ENCODE data around the gene TRAF3. TPM values are rescaled to one million over a fixed set of nuclear protein-coding genes. Genes with fewer than 3 reads are reported as not detected.

The TRAF3 gene
- total and polyA plus RNA-seq, 4 donors: 2.1 to 12.0 (median 5.2) TPM

DNA sequence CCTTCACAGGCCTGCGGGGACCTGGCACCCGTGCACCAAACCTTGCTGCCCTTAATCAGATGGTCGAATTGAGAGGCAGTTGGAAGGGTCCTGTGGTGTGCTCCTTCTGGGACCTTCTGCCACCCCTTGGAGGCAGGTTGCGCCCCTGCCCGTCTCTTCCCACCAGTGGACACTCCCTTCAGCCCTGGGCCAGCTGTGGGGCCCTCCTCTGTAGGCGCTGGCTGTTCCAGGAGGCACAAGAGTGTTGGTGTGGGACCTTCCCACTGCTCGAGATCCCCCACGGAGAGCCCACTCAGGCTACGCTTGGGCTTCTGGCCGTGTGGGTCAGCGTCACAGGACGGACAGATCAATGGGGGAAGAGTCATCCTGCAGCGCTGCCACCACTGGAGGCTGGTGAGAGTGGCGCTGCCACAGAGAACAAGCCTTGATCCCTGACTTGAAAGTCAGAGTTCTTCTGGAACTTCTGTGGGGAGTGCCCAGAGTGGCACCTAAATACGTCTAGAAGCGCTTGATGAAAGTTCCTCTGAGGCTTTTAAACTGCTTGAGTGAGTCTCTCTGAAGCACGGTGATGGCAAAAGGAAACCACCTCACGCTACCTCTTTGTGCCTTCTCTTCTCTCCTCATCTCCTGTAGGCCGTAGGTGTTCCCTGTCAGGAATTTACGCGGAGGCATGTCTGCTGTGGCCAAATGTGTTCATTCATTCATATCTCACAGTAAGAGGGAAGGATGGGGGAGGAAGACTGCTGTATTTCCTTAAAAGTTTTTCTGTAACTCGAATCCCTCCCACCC is 48.3 kb downstream of the TRAF3 start:
- no peak overlapping the region for H3K27ac ChIP-seq (ENCODE audit: low read depth in 1 of 2, low read length in 2 of 2)
- no peaks in the 10 kb centered on the region for H3K36me3 ChIP-seq (ENCODE audit: control insufficient read depth in 4 of 4, insufficient read depth in 3 of 4, low read depth in 1 of 4, low read length in 3 of 4)
- H3K4me1 ChIP-seq (ENCODE audit: control insufficient read depth in 4 of 4, insufficient read depth in 4 of 4, low read length in 3 of 4): peaks cover 3 to 15% (median 8%) of the 10 kb centered on the region in 4 donors
- H3K9ac ChIP-seq (ENCODE audit: low read depth in 1 of 2, low read length in 2 of 2): no peak overlapping the region
- H3K9me3 ChIP-seq (ENCODE audit: control insufficient read depth in 4 of 4, low read length in 3 of 4): no peaks in the 10 kb centered on the region
- no peak overlapping the region for H3K4me3 ChIP-seq (ENCODE audit: low read depth in 1 of 3, low read length in 3 of 3)
- WGBS: 87% methylated on average over 22 of the region's 22 CpGs
- no peak for DNase-seq (ENCODE audit: low spot score)
- no peaks in the 10 kb centered on the region for H3K27me3 ChIP-seq (ENCODE audit: control insufficient read depth in 4 of 4, insufficient read depth in 4 of 4, low read length in 3 of 4)
- TF ChIP-seq RXRA (IDR thresholded peaks at IDR 0.05): no peak
- TF ChIP-seq EGR1 (IDR thresholded peaks at IDR 0.05; ENCODE audit: low read depth in 2 of 2): no peak
- TF ChIP-seq JUND (IDR thresholded peaks at IDR 0.05): no peak

DNA sequence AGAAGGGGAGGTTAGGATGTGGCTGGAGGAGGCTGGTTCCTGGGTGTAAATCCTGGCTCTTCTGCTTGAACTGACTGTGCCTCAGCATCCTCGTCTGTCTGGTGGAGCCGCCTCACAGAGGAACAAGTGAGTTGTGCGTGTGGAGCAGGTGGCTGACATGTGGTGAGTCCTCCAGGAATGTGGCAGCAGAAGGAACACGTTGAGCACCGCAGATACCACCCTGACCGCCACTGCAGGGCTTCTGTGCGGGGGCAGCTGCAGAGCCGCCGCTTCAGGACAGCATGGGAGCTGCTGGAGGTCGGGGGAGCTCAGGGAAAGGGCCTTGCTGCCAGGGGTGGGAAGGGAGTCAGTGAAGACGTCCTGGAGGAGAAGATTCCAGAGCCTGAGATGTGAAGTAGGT is 48.9 kb downstream of the TRAF3 start:
- Histone ChIP-seq H3K27me3 (ENCODE audit: control insufficient read depth in 4 of 4, insufficient read depth in 4 of 4, low read length in 3 of 4) (no peaks in the 10 kb centered on the region), H3K4me3 (ENCODE audit: low read depth in 1 of 3, low read length in 3 of 3) (no peak overlapping the region), H3K4me1 (ENCODE audit: control insufficient read depth in 4 of 4, insufficient read depth in 4 of 4, low read length in 3 of 4) (peaks cover 3 to 15% (median 8%) of the 10 kb centered on the region in 4 donors), H3K9ac (ENCODE audit: low read depth in 1 of 2, low read length in 2 of 2) (no peak overlapping the region), H3K36me3 (ENCODE audit: control insufficient read depth in 4 of 4, insufficient read depth in 3 of 4, low read depth in 1 of 4, low read length in 3 of 4) (no peaks in the 10 kb centered on the region), H3K27ac (ENCODE audit: low read depth in 1 of 2, low read length in 2 of 2) (no peak overlapping the region), H3K9me3 (ENCODE audit: control insufficient read depth in 4 of 4, low read length in 3 of 4) (no peaks in the 10 kb centered on the region)
- no peak for DNase-seq (ENCODE audit: low spot score)
- TF ChIP-seq HNF4G (IDR thresholded peaks at IDR 0.05): no peak
- TF ChIP-seq, protein P1, sequence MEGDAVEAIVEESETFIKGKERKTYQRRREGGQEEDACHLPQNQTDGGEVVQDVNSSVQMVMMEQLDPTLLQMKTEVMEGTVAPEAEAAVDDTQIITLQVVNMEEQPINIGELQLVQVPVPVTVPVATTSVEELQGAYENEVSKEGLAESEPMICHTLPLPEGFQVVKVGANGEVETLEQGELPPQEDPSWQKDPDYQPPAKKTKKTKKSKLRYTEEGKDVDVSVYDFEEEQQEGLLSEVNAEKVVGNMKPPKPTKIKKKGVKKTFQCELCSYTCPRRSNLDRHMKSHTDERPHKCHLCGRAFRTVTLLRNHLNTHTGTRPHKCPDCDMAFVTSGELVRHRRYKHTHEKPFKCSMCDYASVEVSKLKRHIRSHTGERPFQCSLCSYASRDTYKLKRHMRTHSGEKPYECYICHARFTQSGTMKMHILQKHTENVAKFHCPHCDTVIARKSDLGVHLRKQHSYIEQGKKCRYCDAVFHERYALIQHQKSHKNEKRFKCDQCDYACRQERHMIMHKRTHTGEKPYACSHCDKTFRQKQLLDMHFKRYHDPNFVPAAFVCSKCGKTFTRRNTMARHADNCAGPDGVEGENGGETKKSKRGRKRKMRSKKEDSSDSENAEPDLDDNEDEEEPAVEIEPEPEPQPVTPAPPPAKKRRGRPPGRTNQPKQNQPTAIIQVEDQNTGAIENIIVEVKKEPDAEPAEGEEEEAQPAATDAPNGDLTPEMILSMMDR (IDR thresholded peaks at IDR 0.05; ENCODE audit: low read depth, low read length, missing input control): no peak
- no peak for TF ChIP-seq FOXA2 (IDR thresholded peaks at IDR 0.05)
- TF ChIP-seq TAF1 (conservative IDR thresholded peaks at IDR 0.05): no peak
- TF ChIP-seq, protein P2, sequence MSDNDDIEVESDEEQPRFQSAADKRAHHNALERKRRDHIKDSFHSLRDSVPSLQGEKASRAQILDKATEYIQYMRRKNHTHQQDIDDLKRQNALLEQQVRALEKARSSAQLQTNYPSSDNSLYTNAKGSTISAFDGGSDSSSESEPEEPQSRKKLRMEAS (IDR thresholded peaks at IDR 0.05): no peak
- no peak for TF ChIP-seq JUND (IDR thresholded peaks at IDR 0.05)
- TF ChIP-seq, protein P3, sequence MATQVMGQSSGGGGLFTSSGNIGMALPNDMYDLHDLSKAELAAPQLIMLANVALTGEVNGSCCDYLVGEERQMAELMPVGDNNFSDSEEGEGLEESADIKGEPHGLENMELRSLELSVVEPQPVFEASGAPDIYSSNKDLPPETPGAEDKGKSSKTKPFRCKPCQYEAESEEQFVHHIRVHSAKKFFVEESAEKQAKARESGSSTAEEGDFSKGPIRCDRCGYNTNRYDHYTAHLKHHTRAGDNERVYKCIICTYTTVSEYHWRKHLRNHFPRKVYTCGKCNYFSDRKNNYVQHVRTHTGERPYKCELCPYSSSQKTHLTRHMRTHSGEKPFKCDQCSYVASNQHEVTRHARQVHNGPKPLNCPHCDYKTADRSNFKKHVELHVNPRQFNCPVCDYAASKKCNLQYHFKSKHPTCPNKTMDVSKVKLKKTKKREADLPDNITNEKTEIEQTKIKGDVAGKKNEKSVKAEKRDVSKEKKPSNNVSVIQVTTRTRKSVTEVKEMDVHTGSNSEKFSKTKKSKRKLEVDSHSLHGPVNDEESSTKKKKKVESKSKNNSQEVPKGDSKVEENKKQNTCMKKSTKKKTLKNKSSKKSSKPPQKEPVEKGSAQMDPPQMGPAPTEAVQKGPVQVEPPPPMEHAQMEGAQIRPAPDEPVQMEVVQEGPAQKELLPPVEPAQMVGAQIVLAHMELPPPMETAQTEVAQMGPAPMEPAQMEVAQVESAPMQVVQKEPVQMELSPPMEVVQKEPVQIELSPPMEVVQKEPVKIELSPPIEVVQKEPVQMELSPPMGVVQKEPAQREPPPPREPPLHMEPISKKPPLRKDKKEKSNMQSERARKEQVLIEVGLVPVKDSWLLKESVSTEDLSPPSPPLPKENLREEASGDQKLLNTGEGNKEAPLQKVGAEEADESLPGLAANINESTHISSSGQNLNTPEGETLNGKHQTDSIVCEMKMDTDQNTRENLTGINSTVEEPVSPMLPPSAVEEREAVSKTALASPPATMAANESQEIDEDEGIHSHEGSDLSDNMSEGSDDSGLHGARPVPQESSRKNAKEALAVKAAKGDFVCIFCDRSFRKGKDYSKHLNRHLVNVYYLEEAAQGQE (IDR thresholded peaks at IDR 0.05): no peak
- TF ChIP-seq NR2F2 (IDR thresholded peaks at IDR 0.05): no peak
- TF ChIP-seq RXRA (IDR thresholded peaks at IDR 0.05): no peak
- no peak for TF ChIP-seq HNF4A (conservative IDR thresholded peaks at IDR 0.05)
- no peak for TF ChIP-seq EGR1 (IDR thresholded peaks at IDR 0.05; ENCODE audit: low read depth in 2 of 2)
- TF ChIP-seq GABPA (IDR thresholded peaks at IDR 0.05 in 1 of 2, conservative IDR thresholded peaks at IDR 0.05 in 1 of 2): no peak
- TF ChIP-seq YY1 (IDR thresholded peaks at IDR 0.05): no peak
- TF ChIP-seq, protein P4, sequence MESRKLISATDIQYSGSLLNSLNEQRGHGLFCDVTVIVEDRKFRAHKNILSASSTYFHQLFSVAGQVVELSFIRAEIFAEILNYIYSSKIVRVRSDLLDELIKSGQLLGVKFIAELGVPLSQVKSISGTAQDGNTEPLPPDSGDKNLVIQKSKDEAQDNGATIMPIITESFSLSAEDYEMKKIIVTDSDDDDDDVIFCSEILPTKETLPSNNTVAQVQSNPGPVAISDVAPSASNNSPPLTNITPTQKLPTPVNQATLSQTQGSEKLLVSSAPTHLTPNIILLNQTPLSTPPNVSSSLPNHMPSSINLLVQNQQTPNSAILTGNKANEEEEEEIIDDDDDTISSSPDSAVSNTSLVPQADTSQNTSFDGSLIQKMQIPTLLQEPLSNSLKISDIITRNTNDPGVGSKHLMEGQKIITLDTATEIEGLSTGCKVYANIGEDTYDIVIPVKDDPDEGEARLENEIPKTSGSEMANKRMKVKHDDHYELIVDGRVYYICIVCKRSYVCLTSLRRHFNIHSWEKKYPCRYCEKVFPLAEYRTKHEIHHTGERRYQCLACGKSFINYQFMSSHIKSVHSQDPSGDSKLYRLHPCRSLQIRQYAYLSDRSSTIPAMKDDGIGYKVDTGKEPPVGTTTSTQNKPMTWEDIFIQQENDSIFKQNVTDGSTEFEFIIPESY (IDR thresholded peaks at IDR 0.05): no peak
- TF ChIP-seq, protein P5, sequence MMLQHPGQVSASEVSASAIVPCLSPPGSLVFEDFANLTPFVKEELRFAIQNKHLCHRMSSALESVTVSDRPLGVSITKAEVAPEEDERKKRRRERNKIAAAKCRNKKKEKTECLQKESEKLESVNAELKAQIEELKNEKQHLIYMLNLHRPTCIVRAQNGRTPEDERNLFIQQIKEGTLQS (IDR thresholded peaks at IDR 0.05): no peak
- 95% methylated on average over 11 of the region's 11 CpGs for WGBS

All from liver (tissue), 9 donors.